ENCODE data around the gene ARL13B.

ARL13B gene

GRCh38 chr3:94101860-94102259 is 121.9 kb downstream of the ARL13B start:
- TF ChIP-seq, protein P1, sequence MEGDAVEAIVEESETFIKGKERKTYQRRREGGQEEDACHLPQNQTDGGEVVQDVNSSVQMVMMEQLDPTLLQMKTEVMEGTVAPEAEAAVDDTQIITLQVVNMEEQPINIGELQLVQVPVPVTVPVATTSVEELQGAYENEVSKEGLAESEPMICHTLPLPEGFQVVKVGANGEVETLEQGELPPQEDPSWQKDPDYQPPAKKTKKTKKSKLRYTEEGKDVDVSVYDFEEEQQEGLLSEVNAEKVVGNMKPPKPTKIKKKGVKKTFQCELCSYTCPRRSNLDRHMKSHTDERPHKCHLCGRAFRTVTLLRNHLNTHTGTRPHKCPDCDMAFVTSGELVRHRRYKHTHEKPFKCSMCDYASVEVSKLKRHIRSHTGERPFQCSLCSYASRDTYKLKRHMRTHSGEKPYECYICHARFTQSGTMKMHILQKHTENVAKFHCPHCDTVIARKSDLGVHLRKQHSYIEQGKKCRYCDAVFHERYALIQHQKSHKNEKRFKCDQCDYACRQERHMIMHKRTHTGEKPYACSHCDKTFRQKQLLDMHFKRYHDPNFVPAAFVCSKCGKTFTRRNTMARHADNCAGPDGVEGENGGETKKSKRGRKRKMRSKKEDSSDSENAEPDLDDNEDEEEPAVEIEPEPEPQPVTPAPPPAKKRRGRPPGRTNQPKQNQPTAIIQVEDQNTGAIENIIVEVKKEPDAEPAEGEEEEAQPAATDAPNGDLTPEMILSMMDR (IDR thresholded peaks at IDR 0.05) = no peak
- H3K4me3 ChIP-seq = no peak overlapping the region
- DNase-seq (ENCODE audit: low spot score) = no peak
- no peak overlapping the region for H3K27ac ChIP-seq

All from coronary artery (tissue), 2 donors.